NCI-H510A (cell line): Measurements from ENCODE around the gene UMOD.

Source experiments
- DNase-seq: peaks from one replicate; lab custom pipeline; 2025; lab: John Stamatoyannopoulos, UW

Gene UMOD

DNA sequence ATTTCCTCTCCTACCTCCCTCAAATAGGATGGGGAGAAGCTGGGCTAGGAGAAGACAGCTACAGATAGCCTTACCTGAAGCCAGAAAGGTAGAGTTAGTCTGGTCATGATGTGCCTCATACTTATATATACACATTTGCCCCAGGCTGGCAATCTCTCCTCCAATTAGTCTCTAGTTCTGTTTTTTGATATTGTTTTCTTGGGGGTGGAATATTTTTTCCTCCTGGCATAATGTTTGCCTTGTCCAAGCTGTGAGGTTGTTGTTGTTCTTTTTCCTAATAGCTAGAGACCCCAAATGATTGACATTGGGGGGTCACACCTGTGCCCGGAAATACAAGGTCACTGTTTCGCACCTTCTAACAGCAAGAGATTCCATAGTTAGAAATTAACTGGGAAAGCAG lies at the start of gene UMOD:
Gene UMOD (minus strand): TSS at position 101 of the 400 bp plus-strand sequence. CDS start 1,978 bp downstream, outside the sequence.
- DNase-seq: no peak

DNA sequence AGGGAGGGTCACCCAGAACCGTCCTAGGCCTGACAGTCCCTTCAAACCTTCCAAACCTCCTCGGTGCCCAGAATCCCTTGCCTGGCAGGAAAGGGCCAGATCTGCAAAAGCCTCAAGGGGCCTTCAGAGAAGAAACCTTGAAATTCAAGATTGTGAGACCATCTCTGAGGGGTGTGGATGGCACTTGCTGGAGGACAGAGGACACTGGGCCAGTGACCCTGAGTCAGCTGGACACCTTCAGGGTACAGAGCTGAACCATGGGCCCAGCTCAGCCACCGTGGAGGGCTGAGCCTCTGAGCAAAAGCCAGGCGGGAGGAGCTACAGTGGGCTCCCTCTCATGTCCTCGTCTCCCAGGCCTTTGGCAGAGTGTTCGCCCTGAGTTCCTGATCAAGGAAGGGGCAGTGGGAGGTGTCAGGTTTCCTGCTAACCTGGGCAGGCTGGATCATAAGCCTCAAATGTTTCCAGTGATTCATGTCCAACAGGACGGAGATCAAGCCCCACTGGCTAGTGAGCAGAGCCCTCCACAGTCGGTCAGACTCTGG lies 49.0 kb upstream of the UMOD start:
- DNase-seq: peak; percentile 47

- no peak for DNase-seq
Measured at GRCh38 chr16:20401066-20401465, 48.6 kb upstream of the UMOD start.

DNA sequence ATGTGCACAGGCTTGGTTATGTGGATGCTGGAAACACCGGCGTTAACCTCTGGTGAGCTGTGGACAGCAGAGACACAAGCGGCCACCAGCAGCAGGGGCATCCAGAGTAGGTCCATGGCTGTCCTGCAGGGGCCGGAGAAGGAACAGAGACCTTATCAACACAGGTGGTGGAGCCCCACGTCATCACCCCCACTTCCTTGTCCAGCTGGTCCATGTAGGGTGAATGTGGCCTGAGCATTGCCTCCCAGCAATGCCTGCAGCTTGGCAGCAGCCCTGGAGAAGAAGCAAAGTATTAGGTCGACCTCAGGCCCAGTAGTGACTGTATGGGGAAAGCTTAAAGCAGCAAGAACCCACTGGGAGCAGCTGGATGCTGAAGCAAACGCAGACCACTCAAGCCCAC lies 46.7 kb upstream of the UMOD start:
- DNase-seq: no peak

DNA sequence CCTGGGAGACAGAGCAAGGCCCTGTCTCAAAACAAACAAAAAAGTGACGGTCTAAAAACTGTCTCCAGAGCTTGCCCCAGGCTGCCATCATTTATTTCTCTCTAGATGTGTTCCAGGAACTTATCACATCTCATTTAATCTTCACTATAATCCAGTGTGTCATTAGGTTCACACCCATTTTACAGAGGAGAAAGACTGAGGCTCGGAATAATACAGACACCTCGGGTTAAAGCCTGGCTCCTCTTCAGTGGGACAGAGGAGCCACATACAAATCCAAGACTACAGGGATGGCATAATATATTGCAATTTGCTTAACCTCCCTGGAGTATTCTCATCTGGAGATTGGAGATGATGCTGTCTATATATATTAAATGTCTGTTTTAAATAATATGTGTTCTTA lies 46.1 kb upstream of the UMOD start:
- DNase-seq: no peak

- DNase-seq: no peak
Measured at GRCh38 chr16:20397468-20398074, 45.1 kb upstream of the UMOD start.

DNA sequence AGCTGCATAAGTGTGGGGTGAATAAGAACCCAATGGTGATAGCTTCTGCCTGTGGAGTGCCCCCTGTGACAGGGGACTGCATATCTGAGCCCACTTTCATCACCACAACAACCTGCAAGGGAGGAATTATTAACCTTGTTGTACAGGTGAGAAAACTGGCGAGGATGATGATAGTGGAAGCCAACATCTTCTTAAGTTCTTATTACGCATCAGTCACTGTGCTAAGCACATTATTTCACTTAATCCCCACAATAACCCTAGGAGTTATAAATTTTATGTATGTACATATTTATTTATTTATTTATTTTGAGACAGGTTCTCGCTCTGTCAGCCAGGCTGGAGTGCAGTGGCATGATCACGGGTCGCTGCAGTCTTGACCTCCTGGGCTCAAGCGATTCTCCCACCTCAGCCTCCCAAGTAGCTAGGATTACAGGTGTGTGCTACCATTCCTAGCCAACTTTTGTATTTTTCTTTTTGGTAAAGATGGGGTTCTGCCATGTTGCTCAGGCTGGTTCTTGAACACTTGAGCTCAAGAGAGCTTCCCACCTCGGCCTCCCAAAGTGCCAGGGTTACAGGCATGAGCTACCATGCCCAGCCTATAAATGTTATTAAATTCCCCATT lies 44.4 kb upstream of the UMOD start:
- DNase-seq: no peak

DNA sequence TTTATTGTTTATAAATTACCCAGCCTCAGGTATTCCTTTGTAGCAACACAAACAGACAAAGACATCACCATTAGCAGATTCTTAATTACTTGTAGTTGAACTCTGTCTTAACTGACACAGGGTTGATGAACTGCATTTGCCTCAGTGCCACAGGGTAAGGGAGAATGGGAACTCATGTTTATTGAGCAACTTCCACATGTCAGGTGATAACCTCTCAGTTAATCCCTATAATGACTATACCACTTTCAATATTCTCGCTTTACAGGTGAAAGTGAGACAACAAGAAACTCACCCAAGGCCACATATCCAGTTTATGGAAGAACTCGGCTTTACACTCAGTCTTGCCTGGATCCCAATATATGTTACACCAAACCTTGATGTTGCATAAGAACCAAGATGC lies 43.4 kb upstream of the UMOD start:
- no peak for DNase-seq

GRCh38 chr16:20393801-20394577 lies 41.5 kb upstream of the UMOD start:
- DNase-seq: no peak

GRCh38 chr16:20391045-20391444 lies 38.5 kb upstream of the UMOD start:
- DNase-seq: no peak

GRCh38 chr16:20388854-20389253 lies 36.3 kb upstream of the UMOD start:
- DNase-seq: no peak

- DNase-seq: no peak
Measured at GRCh38 chr16:20387978-20388377, 35.5 kb upstream of the UMOD start.

GRCh38 chr16:20385844-20386832 lies 33.6 kb upstream of the UMOD start:
- peak; percentile 41 for DNase-seq

- peak; percentile 75 for DNase-seq
Measured at GRCh38 chr16:20383106-20384029, 30.9 kb upstream of the UMOD start.

DNA sequence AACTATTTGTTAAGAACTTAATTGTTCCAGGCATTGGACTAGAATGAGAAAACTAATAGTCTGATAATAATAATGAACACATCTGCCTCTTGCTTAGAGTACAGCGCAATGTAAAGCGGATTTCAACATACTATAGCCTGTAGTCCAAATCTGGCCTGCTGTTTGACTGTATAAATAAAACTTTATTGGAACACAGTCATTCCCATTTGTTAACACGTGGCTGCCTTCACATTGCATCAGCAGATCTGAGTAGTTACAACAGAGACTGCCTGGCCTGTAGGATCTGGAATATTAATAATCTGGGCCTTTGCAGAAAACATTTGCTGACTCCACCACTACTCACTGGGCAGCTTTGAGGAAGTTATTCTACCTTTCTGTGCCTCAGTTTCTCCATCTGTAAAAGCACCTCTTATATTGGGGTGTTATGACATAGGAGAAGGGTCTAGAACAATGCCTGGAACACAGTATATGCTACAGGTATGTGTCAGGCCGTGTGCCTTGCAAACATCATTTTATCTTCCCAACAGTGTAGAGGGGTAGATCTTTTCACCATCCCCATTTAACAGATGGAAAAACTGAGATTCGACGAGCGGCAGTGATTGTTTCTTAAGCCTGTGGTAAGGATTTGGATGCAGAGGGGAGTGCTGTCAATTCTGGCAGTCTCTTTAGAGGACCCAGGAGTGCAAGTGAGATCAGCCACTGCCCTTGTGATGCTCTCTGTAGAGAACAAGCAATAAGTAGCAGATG lies 29.9 kb upstream of the UMOD start:
- DNase-seq: no peak

- DNase-seq: no peak
Measured at GRCh38 chr16:20380782-20381181, 28.3 kb upstream of the UMOD start.

- no peak for DNase-seq
Measured at GRCh38 chr16:20377181-20377580, 24.7 kb upstream of the UMOD start.

DNA sequence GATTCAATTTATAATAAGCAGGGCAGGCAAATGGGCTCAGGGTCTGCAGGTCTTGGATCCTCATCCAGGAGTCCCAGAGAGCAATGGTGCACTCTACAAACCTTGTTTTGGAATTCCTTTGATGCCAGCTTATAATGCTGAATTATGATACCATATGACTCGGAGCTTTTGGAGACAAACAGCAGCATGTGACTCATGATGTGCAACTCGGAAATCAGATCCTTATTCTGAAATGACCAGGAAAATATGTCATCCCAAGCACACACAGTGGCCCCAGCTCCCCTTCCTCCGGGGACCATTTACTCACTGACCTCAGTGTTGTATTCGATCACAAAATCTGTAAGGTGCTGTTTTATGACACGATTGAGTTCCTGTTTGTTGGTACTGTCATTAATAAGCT lies 20.2 kb upstream of the UMOD start:
- no peak for DNase-seq

DNA sequence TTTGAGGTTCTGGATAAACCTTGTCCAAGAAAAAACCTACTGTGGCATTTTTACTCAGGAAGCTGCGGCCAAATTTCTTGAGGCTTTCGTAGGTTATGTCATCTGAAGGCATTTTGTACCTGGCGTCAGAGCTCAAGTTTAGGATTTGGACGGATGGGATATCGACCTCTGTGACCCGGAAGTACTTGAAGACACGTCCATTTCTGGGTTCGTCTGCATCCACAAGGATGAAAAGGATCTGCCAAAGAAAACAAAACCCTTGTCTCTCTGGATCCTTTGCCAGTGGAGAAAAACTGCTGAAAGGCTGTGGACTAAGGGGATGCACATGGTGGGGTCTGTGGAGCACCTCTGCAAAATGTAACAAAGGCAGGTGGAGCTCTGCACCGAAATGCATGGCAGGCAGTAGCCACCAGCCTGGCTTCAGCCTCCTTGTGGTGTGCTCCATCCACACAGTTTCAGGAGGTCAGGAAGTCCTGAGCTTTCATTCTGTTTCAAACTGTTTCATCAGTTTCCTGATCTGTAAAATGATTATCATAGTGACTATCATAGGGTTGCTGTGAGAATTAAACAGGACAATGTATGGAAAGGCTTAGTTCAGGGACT lies 17.0 kb upstream of the UMOD start:
- no peak for DNase-seq

GRCh38 chr16:20364051-20364450 lies 11.5 kb upstream of the UMOD start:
- no peak for DNase-seq
